NCI-H82 (cell line): Measurements from ENCODE around the gene ELMO1.

Source experiments
- DNase-seq: peaks from one replicate; lab custom pipeline; 2025; lab: John Stamatoyannopoulos, UW

Gene ELMO1

GRCh38 chr7:37052705-37053104 is 396.0 kb downstream of the ELMO1 start:
- peak; percentile 5 for DNase-seq

GRCh38 chr7:37050801-37051200 is 397.9 kb downstream of the ELMO1 start:
- DNase-seq, result no peak

- no peak for DNase-seq
Observed at GRCh38 chr7:37048674-37049073, 400.0 kb downstream of the ELMO1 start.

DNA sequence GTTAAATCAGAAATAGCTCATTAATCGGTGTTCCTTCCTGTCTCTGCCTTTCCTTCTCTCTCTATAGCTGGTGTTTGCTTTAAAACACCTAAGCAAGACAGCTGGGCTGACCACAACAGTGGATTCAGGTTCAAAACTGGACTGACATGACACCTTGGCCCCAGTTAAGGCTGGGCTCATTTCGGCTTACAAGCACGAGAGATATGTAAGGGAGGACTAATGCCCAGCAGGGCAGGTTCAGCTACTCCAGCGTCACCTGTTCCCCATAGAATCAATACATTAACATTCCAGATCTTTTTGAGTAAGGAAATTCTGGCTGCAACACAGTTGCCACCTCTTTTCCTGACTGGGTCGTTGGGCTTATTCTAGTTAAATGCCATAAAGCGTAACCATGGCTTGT is 401.4 kb downstream of the ELMO1 start:
- DNase-seq, result no peak

- no peak for DNase-seq
Observed at GRCh38 chr7:37046531-37047079, 402.1 kb downstream of the ELMO1 start.

GRCh38 chr7:37045681-37046179 is 402.9 kb downstream of the ELMO1 start:
- DNase-seq, result peak; percentile 89

GRCh38 chr7:37041461-37041860 is 407.2 kb downstream of the ELMO1 start:
- no peak for DNase-seq

- DNase-seq, result no peak
Observed at GRCh38 chr7:37040330-37040729, 408.3 kb downstream of the ELMO1 start.

DNA sequence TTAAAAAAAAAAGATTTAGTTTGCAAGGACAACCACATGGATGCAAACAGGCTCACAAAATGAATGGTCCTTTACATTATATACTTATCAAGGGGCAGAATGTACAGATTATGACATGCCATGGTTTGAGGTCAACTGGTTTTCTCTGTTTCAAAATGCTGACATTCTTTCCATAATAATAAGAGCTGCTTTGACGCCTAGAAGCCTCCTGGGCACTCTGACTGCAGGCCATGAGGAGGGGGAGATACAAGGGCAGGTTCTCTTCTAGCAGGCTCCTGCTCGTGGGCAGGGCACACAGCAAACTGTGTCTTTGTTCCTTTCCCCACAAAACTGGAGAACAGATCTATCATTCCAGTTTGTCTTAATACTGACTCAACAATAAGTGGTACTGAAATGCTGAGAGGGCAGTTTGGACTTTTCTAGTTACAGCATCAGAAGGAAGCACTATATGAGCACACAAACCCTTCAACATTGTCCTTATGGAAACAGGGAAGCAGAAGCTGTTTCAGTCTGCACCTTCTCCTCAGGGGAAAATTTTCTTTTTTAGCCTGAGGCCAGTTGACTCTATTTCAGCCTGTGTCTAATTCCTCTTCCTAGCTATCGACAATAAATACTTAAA is 409.4 kb downstream of the ELMO1 start:
- no peak for DNase-seq

DNA sequence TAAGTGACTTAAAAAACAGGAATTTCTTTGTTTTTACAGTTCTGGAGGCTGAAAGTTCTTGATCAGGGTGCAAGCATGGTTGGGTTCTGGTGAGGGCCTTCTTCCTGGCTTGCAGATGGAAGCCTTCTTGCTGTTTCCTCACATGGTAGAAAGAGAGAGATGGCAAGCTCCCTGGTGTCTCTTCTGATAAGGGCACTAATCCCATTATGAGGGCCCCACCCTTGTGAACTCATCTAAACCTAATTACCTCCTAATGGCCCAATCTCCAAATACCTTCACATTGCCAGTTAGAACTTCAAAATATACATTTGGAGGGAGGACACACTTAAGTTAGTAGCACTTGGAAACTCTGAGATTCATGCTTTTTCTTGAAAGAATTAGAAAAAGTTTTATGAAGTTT is 410.0 kb downstream of the ELMO1 start:
- DNase-seq, result peak; percentile 3

DNA sequence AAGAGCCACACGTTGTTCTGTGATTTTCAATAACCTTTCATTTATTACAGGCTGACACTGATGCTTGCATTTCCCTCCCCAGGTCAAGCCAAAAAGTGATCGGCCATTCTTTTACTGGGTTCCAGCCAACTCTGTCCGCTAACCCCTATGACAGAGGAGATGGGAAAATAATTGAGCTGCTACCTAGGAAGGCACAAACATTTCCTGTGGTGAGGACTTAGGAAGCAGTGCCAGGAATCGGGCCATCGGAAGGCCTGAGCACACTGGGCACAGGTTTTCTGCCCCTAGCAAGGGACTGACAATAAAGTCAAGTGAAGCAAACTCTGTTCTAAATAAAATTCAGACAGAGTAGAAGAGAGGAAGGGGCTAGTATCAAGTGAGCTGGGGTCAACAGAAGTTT is 411.4 kb downstream of the ELMO1 start:
- DNase-seq, result no peak

GRCh38 chr7:37035631-37036030 is 413.0 kb downstream of the ELMO1 start:
- DNase-seq, result no peak

- DNase-seq, result no peak
Observed at GRCh38 chr7:37033141-37033540, 415.5 kb downstream of the ELMO1 start.

- no peak for DNase-seq
Observed at GRCh38 chr7:37032258-37032601, 416.4 kb downstream of the ELMO1 start.

GRCh38 chr7:37031571-37032257 is 416.9 kb downstream of the ELMO1 start:
- no peak for DNase-seq

- DNase-seq, result no peak
Observed at GRCh38 chr7:37028909-37029440, 419.7 kb downstream of the ELMO1 start.

DNA sequence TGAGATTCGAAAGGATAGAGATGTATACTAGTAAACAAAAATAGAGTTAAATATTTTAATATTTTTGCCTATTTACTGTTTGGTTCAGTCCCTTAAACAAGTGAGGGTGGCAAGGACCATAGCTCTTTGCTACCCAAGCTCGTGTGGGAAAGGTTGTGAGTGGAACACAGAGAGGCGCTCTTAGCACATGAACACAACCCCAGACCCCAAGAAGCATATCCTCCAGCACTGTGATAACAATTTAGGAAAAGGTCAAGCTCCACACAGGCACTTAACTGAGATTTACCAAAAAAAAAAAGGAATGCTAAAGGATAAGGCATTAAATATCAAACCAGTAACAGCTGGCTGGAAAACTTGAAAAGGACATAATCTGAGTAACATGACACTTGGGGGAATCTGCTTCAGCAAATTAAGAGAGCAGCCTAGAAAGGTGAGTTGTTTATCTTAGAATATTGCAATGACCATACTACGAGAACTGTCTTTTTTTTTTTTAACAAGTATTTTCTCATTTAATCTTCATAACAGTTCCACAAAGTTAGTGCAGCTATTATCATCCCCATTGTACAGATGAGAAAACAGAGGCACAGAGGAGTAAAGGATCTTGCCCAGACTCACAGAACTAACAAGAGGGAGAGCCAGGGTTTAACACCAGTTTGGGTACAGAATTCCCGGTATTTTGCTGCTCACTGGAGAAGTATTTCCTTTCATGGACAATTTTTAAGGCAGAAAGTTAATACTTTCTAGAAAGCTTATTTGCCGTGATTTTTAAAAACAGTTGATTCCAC is 420.9 kb downstream of the ELMO1 start:
- peak; percentile 35 for DNase-seq

- no peak for DNase-seq
Observed at GRCh38 chr7:37027104-37027503, 421.6 kb downstream of the ELMO1 start.

DNA sequence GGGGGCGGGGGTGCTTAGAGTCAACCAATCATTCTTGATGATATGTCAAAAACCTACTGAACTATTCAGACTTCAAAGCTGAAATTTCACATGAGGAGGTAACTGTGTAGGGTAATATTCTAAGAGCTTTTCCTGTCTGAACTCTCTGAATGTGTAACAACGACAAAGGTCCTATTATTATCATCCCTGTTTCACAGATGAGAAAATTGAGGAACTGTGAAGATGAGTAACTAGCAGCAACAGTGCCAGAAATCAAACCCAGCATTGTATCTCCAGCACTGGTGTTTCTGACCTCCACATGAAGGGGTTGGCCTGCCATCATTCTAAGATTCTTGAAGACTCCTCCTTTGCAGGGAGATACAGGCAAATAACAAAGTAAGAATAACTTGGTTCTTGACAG is 429.7 kb downstream of the ELMO1 start:
- no peak for DNase-seq

GRCh38 chr7:37016064-37016878 is 432.4 kb downstream of the ELMO1 start:
- DNase-seq, result no peak

DNA sequence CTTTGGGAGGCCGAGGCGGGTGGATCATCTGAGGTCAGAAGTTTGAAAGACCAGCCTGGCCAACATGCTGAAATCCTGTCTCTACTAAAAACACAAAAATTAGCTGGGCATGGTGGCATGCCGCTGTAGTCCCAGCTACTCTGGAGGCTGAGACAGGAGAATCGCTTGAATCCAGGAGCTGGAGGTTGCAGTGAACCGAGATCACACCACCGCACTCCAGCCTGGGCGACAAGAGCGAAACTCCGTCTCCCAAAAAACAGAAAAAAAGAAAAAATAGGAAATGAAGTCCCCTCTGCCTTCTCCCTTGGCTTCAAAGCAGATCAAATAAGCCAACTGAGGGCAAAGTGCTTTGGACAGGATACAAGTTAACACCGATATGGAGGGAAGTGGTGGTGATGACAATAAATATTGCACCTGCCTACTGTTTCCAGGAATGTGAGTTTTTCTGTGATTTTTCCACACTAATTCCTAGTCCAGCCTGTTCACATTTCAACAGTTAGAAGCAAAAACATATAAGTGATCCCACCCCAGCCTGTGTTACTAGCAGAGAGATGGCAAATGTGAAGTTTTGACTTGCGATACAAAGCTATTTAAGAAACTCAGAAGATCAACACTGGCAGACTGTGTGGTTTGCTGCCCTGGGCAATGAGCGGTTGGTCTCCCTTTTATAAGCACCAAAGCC is 433.2 kb downstream of the ELMO1 start:
- no peak for DNase-seq
